ENCODE data around the gene DSTN.

DSTN gene

DNA sequence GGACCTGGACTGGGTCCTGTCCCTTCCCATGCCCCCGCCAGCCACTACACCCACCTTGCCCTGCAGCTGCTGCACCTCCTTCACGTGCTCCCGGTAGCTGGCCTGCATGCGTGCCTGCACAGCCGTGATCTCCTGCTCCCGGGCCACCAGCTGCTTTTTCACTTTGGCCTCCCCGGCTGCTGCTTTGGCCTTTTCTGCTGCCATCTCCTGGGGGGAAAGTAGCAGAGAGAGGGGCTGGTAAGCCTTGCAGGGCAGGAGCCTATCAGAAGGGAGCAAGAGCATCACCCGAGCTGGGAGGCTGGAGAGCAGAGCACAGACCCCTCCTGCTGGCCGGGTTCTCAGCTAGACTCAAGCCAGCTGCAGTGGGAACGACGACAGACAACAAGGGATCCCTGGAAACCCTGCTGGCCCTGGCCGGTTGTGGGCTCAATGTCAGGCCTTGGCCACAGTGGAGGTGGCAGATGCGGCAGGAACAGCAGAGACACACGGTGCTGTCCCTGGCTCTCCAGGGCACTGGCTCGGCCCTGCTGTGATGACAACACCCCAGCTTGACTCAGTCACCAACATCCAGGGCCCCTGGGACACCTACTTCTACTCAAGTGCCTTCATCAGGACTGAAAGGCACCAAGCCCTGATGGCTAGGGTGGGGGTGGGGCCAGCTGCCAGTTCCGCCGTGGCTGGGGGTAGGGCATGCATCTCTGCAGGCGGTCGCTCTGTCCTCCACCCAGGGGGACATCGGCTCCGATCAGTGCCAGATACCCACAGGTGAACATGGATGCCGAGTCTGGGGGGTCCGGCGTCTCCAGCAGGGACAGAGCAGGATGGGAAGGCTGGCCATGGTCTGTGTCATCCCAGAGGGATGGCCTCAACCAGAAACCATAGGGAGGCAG, 66.9 kb downstream of the DSTN start:
- peak; percentile 93 for DNase-seq (ENCODE audit: low spot score)

DNA sequence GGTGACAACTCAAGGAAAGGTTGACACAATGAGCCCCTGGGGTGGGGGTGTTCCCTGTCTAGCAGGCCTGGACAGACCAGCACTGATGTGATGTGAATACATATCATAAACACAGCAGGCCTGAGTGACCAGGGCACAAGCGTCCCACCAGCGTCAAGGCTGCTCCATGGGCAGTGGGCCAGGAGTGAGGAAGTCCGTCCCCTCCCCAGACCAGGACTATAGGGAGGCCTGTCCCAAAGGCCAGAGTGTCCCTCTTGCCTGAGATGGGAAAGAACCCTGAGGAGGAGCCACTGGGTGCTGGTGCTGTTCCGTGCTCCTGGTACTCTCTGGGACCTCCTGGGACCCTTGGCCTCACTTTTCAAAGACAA, 67.5 kb downstream of the DSTN start:
- no peak for DNase-seq (ENCODE audit: low spot score)

DNA sequence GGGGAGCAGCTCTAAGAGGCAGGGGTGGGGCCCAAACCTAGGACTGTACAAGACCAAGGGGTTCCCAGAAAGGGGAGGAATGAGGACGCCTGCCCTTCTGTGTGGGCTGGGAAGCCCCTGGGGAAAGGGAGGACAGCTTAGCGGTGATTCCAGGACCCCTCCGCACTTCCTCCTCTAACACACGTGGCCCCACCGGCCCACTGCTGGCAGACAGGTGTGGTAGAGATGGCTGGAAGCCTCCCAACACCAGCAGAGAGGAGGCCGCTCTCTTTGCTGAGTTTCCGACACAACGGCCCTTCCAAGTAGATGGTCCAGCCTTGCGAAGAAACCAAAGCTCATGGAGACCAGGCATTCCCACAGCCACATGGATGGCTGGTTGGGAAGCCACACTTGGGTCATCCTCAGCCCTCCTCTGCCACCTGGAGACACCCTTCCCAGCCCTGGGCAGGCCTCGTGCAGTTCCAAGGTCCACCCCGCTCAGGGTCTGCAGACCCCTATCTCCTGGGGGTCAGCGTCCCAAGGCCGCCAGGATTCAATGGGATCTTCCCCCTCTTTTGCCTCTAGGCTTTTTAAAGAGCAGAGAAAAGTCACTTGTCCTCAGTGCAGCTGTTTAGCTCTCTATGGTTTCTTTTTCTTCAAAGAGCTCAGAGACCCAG, 68.2 kb downstream of the DSTN start:
- DNase-seq (ENCODE audit: low spot score): no peak

DNA sequence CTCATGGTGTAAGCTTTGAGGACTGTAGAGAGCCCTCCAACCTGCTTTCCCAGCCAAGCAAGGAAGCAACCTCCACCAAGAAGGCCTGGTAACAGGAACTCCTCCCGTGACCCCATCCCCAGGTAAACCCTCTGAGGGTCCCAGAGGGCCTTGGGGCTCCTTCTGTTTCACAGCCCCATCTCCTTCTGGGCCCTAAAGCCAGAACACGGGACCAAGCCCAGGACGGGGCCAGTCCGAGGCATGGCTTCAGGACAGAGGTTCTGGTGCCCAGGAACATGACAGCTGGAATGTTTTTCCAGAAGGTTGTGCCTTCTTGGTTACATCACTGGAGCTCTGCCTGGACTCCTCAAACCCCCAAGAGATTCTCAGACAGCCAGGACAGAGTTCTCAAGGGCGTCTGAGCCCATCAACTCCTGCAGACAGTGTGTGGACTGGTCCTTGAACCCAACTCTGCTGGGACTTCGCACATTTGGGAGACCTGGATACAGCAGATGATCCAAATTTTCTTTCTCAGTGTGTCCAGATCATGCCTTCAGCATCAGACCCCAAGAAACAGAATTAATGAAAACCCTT, 69.0 kb downstream of the DSTN start:
- DNase-seq (ENCODE audit: low spot score): no peak

DNA sequence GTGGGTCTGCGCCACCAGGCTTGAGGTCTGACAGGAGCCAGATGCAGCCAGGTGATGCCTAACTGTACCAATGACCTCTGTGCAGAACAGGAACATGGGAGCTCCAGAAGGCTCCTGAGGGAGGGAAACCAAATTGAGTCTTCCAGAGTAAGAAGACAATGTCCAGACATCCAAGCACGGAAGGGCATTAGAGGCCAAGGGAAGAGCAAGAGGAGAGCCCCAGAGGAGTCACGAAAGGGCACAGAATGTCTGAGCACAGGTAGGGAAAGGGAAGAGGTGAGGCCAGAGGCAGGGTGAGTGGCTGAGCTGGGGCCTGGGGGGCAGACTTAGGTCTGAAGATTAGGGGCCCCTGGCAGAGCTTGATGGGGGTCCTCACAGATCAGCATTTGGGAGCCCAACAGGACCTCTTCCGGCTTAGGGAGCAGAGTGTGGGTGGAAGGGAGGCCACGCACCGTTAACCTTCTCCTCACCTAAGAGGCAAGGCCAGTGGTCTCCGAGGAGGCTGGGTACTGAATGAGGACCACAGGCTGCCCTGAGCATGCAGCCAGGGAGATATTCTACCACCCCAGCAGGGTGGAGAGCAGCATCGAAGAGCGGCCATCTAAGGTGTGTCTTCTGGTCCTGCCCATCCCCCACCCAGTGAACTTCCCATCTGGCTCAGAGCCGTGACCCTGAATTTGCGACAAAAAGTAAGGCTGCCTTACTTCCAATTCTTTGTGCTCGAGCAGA, 70.4 kb downstream of the DSTN start:
- DNase-seq (ENCODE audit: low spot score): no peak

DNA sequence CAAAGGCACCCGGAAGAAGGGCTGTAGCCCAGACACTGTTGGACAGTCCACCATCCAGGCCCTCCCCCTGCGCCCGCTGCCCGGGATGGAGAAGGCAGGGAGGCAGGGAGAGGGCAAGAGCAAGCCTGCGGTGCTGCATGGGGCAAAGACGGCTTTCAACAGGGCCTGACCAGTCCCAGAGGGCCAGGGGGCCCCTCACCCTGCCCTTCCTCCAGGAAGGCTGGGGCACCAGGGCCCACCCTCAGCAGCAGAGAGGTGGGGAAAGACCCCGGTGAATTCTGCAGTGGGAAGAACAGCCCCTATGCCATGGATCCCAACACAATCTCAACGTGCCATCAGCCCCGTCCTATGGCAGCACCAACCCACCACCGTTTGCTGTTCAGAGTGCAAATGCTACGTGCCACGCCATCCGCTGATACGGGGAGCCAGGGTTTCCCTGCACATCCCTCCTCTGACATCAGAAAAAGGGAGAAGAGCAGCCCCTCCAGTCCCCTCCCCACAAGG, 71.1 kb downstream of the DSTN start:
- DNase-seq (ENCODE audit: low spot score): no peak

DNA sequence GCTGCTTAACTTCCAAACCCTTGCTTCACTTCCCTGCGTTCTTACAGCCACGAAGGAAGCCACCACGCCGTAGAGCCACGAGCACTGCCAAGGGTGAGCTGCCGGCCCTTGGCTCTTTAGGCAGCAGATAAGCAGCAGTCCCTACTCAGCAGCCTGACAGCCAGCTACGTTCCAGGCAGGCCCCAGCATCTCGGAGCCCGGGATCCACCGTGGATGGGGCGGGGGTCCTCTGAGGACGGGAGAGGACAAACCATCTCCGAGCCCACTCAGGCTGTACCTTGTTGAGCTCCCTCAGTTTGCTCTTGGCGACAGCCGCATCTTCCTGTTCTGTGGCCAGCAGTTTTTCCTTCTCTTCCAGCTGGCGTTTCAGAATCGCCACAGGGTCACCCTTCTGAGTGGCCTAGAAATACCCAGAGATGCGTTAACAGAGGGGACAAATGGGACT, 71.7 kb downstream of the DSTN start:
- no peak for DNase-seq (ENCODE audit: low spot score)

DNA sequence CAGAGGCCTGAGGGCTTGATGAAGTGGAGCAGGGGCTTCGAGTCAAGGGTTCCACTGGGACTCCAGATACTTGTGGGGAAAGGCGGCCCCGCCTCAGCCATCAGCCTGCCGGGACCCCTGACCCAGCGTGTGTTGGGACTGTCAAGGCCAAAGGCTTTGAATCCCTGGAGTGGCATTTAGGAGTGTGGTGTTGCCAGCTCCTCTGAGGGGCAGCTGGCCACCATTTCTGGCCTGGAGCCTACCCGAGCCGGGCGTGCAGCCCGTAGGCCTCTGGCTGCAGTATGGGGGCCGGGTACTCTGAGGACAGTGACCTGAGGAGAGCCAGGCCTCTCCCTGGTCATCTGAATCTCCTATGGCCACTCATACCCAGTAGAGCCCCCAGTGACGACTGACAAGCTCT, 72.1 kb downstream of the DSTN start:
- no peak for DNase-seq (ENCODE audit: low spot score)

DNA sequence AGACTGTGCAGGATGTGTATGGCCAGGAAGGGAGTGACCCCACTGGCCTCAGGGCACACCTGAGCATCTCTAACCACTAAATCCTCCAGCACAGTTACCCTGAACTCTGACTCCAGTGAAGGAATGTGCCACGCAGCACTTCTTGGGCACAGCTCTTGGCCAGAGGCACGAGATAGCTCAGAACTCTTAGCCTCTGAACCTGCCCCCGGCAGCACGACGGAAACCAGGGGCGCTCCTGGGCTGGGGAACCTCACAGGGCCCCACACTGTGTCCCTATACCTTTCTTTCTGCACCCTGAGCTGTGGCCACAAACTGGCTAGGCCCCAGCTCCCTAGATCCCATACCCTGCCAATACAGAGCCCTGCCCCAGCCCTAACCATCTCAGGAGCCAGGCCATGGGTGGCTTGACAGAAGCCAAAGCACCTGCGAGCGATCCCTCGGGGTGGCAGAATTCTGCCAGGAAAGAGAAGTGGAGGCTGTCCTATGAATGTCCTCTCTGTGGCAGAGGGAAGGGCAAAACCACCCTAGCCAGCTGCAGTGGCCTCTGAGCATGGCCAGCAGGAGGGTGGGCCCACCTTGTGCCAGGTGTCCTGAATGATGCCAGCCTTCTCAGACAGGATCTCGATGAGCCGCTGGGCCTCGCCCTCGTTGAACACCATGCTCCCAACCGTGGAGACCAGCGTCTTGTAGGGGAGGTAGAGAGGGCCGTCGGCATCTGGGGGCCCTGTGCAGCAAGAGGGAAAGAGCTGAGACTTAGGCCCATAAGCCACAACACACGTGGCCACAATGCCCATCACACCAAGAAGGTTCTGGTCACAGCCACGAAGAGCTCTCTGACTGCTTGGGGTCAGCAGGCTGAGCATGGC, 72.8 kb downstream of the DSTN start:
- DNase-seq (ENCODE audit: low spot score): no peak

DNA sequence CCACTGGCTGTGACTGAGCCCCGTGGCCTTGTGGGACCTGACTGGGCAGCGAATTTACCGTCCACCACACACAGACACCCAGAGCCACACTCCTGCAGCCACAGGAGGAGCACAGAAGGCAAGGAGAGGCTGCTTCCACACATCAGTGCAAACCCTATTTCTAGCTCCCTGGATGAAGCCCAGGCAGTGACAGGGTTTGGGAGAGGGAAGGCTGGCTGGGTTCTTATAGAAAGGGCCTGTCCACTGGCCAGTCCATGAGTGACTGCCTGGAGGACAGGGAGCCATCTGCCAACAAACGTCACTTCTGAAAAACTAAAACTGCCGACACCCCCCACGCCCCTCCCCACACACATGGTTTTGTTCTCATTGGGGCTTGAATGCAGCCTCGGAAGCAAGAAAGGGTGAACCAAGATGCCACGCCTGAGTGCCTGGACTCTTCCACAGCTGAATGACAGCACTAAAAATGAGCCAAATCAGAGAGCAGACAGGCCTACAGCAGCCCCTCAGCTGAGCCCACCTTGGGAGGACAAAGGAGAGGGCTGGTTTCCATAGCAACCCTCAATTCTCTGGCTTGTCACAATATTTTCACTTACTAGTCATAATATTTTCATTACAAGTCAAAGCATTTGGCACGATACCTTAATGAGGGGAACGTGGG, 73.8 kb downstream of the DSTN start:
- DNase-seq (ENCODE audit: low spot score): no peak

DNA sequence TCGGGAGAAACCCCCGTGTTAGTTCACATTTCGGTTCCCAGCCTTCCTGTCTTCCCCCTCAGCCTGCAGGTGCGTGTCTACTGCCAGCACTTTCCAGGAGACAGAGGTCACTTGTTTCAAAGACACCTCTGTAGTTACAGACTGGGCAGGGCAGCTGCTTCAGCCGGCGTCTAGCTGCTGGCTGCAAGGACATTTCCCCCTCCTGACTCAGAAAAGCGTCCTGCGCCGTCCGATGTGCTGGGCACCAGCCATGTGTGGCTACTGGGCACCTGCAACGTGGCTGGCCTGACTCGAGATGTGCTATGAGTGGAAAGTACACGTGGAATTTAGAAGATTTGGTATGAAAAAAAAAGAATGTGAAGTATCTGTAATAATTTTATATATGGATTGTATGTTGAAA, 74.6 kb downstream of the DSTN start:
- no peak for DNase-seq (ENCODE audit: low spot score)

DNA sequence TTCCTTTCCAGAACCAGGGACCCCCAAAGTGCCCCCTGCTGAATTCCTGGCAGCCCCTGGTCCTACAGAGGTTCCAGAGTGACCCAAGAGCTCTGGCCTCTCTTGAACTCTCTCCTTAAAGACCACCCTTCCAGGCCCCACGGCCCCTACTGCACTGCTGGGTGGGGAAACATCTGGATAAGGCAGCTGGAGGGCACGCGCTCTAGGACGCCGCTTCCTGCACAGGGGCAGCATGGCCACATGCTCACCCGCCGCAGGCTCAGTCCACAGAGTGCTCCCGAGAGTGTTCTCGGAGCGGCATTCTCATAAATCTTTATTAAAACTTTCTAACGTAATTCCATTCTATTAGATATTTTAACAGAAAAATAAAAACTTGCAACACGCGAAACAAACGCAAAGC, 75.1 kb downstream of the DSTN start:
- no peak for DNase-seq (ENCODE audit: low spot score)

DNA sequence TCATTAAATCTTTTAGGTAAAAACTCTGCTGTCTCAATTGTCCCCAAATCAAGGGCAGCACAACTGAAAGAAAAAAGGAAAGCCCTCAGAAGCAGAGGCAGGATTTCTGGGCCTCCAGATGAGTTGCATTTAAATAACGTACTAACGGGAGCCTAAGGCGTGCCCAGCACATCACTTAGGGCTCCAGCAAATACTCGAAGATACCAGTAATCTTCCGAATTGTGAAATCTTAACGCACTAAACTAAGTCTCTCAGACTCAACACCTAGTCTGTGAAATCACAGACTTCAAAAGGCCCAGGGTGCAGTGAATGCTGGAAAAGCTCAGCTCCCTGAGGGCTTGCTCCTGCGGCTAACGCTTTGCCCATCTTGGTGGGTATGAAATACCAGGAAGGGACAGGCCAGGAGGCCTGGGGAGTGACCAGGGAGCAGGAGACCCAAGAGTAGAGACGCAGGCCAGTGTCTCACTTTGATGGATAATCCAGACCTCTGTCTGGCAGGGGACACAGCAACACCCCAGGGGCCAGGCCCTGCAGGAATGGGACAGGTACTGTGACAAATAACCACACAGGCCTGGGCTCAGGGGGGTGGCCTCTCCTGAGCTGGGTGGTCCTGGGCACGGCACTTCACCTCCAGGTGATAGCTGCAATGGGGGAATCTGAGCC, 75.8 kb downstream of the DSTN start:
- no peak for DNase-seq (ENCODE audit: low spot score)

DNA sequence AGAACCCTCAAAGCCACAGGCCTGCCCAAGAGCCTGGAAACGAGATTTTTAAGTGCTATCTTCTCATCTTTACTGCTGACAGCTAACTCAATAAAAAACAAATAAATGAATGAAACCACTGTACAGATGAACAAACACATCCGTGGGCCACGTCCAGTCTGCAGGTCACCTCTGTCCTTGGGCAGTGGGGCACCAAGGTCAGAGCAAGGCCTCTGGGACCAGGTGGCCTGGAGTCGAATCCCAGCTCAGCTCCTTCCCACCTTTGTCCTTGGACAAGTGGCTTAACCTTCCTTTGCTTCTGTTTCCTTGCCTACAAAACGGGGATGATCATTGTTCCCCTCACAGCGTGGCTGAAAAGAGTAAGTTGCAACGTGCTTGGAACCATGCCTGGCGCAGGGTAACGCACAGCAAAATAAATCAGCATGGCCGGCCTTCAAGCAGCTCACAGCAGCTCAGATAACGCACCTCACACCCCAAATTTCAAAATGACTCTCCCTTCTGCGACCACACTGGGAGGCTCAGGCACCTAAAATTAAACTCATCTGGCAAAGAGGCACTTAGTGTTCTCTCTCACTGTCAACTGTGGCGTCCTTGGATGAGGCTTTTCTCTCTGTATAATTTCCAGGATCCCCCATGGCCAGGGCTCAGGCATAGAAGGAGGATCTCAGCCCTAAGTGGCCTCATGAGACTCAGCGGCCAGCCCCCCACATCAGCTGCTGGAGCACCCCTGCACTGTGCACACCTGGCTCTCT, 76.5 kb downstream of the DSTN start:
- DNase-seq (ENCODE audit: low spot score): no peak

DNA sequence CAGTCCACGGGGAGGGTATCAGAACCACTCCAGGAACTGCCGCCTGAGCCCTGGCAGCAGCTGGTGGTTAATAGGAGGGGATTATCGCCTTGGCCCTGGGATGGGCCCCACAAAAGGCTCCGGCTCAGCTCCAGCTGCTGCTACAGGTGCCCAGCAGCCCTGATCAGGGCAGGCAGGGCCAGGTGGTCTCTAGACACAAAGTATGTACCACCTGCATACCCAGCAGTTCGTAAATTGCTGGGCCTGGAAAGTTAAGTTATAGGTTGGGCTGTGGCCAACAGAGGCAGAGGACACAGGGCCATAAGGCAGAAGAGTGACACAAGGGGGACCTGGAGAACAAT, 77.1 kb downstream of the DSTN start:
- DNase-seq (ENCODE audit: low spot score): no peak

DNA sequence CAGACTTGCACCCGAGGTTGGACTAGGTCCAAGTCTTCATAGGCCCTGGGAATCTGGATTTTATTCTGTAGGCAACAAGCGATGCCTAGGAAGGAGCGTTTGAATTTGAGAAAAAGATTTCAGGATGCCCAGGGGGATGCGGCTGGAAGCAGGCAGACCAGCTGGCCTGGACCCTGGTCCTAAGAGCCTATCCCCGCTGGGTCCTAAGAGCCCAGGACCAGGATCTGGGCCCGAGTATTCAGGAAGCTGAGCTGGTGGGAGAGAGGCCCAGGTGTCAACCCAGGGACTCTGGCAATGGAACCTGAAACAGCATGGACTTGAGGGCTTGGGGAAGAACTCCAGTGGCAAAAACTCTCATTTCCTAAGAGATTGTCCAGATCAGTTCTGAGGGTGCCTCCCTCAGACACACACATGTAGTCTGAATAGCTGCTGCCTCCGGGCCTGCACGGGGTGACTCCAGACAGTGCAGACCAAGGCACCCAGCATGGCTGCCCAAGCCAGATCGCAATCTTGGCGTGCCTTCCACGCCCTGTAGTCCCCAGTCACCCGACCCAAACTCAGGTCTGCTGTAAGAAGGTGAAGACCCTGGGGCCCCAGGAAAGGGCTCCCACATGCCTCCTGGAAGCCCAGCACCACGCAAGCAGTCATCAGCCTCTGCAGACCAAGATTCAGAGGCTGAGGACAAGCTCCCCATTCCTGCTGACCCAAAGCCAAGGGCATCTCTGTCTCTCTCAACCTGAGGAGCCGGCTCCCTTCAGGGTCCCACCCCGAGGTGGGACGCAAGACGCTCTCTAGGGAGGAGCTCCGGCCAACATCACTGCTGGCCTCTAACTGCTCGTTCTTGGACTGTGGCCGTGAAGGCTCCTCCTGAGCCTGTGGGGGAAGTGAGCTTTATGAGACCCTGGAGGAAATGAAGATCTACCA, 77.8 kb downstream of the DSTN start:
- DNase-seq (ENCODE audit: low spot score): no peak

DNA sequence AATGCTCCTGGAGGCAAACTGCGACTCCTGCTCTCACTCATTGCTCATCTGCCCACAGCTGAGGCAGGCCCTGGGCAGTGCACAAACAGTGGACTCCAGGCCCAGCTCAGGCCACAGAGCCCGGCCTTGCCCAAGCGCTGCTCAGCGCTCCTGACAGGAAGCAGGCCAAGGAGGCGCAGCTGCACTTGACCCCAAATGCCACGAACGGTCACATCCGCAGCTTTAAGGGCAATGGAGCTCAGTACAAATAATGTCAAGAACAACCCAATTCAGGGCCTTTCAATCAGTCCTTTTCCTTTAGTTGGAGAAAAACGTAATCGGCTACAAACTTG, 78.4 kb downstream of the DSTN start:
- DNase-seq (ENCODE audit: low spot score): no peak
